H9 (cell line): ENCODE results near the gene BIN1. TPM values are rescaled to one million over a fixed set of nuclear protein-coding genes. Genes with fewer than 3 reads are reported as not detected.

Source experiments
- DNase-seq: peaks from one replicate; pipeline ENCODE4 v3.0.0-alpha.2; 2017
- H2AFZ ChIP-seq: one replicate; pipeline ENCODE4 v1.6.1; 2013; ENCODE audit warnings: mild to moderate bottlenecking, low read length, control low read depth, moderate library complexity
- H2AK5ac ChIP-seq: 2 replicates; pipeline ENCODE4 v1.6.1; 2013; ENCODE audit warnings: low read length, control low read depth, mixed read lengths; ENCODE audit not compliant: insufficient read length
- H2BK120ac ChIP-seq: one replicate; pipeline ENCODE4 v1.6.1; 2013; ENCODE audit warnings: low read depth, mild to moderate bottlenecking, low read length, control low read depth, inconsistent platforms; ENCODE audit not compliant: poor library complexity, severe bottlenecking
- H2BK12ac ChIP-seq: 2 replicates; pipeline ENCODE4 v1.6.1; 2013; ENCODE audit warnings: low read length, control low read depth, mixed read lengths, low read depth; ENCODE audit not compliant: insufficient read length
- H2BK15ac ChIP-seq: 2 replicates; pipeline ENCODE4 v1.6.1; 2013; ENCODE audit warnings: low read depth, low read length, control low read depth
- H2BK20ac ChIP-seq: one replicate; pipeline ENCODE4 v1.6.1; 2013; ENCODE audit warnings: low read depth, mild to moderate bottlenecking, low read length, control low read depth, inconsistent platforms; ENCODE audit not compliant: poor library complexity, severe bottlenecking
- H2BK5ac ChIP-seq: 2 replicates; pipeline ENCODE4 v1.6.1; 2013; ENCODE audit warnings: low read length, control low read depth, mixed read lengths; ENCODE audit not compliant: insufficient read length
- H3K14ac ChIP-seq: 2 replicates; pipeline ENCODE4 v1.6.1; 2013; ENCODE audit warnings: low read length, control low read depth; ENCODE audit not compliant: insufficient read depth
- H3K18ac ChIP-seq: 2 replicates; pipeline ENCODE4 v1.6.1; 2013; ENCODE audit warnings: low read depth, mild to moderate bottlenecking, mixed read lengths, low read length, control low read depth; ENCODE audit not compliant: insufficient read length
- H3K23ac ChIP-seq: 2 replicates; pipeline ENCODE4 v1.6.1; 2013; ENCODE audit warnings: low read length, control low read depth, mixed read lengths, low read depth; ENCODE audit not compliant: insufficient read length
- H3K23me2 ChIP-seq: 2 replicates; pipeline ENCODE4 v1.6.1; 2013; ENCODE audit warnings: low read depth, mild to moderate bottlenecking, mixed read lengths, low read length, control low read depth; ENCODE audit not compliant: insufficient read length, poor library complexity, severe bottlenecking
- H3K27ac ChIP-seq: 2 replicates; pipeline ENCODE4 v1.5.1; 2013; ENCODE audit warnings: low read length, control low read depth, mixed read lengths, low read depth; ENCODE audit not compliant: insufficient read length
- H3K27me3 ChIP-seq: 2 replicates; pipeline ENCODE4 v1.6.1; 2013; ENCODE audit warnings: low read length, control low read depth, inconsistent platforms; ENCODE audit not compliant: insufficient read depth
- H3K4ac ChIP-seq: 2 replicates; pipeline ENCODE4 v1.6.1; 2013; ENCODE audit warnings: low read depth, mild to moderate bottlenecking, control low read depth, inconsistent platforms, low read length, moderate library complexity
- H3K4me1 ChIP-seq: 2 replicates; pipeline ENCODE4 v1.6.1; 2013; ENCODE audit warnings: low read length, control low read depth, inconsistent platforms; ENCODE audit not compliant: insufficient read depth
- H3K4me2 ChIP-seq: 2 replicates; pipeline ENCODE4 v1.6.1; 2013; ENCODE audit warnings: low read length, control low read depth, mixed read lengths; ENCODE audit not compliant: insufficient read length, insufficient read depth
- H3K56ac ChIP-seq: 2 replicates; pipeline ENCODE4 v1.6.1; 2013; ENCODE audit warnings: low read depth, mild to moderate bottlenecking, mixed read lengths, low read length, control low read depth; ENCODE audit not compliant: insufficient read length
- H3K79me1 ChIP-seq: 2 replicates; pipeline ENCODE4 v1.6.1; 2013; ENCODE audit warnings: low read depth, mild to moderate bottlenecking, moderate library complexity, low read length, control low read depth, inconsistent platforms; ENCODE audit not compliant: insufficient read depth, poor library complexity, severe bottlenecking
- H3K79me2 ChIP-seq: 2 replicates; pipeline ENCODE4 v1.6.1; 2013; ENCODE audit warnings: low read length, control low read depth, inconsistent platforms; ENCODE audit not compliant: insufficient read depth
- H3K9ac ChIP-seq: 2 replicates; pipeline ENCODE4 v1.6.1; 2013; ENCODE audit warnings: low read length, control low read depth, mixed read lengths; ENCODE audit not compliant: insufficient read length; ENCODE audit errors: extremely low read depth
- H3K9me3 ChIP-seq: one replicate; pipeline ENCODE4 v1.6.1; 2013; ENCODE audit warnings: low read depth, low read length, inconsistent platforms; ENCODE audit not compliant: control insufficient read depth
- H3T11ph ChIP-seq: one replicate; pipeline ENCODE4 v1.6.1; 2013; ENCODE audit warnings: mild to moderate bottlenecking, low read length, control low read depth, inconsistent platforms
- H4K20me1 ChIP-seq: one replicate; pipeline ENCODE4 v1.6.1; 2013; ENCODE audit not compliant: control insufficient read depth, insufficient read length, insufficient read depth
- H4K5ac ChIP-seq: 2 replicates; pipeline ENCODE4 v1.6.1; 2013; ENCODE audit warnings: low read depth, mild to moderate bottlenecking, mixed read lengths, low read length, control low read depth; ENCODE audit not compliant: insufficient read length
- H4K8ac ChIP-seq: replicated peaks from 2 replicates; pipeline ENCODE4 v1.6.1; 2013; ENCODE audit warnings: low read length, control low read depth, mixed read lengths, low read depth; ENCODE audit not compliant: insufficient read length
- H4K91ac ChIP-seq: 2 replicates; pipeline ENCODE4 v1.6.1; 2013; ENCODE audit warnings: low read depth, mild to moderate bottlenecking, moderate library complexity, mixed read lengths, low read length, control low read depth; ENCODE audit not compliant: insufficient read length
- H3K27ac Mint-ChIP-seq, 3 experiments: 2 replicates in 2 of 3; 3 replicates in 1 of 3; pipeline ENCODE4 v1.8.0; 2020 to 2021; ENCODE audit warnings: mixed read lengths in 3 of 3, mild to moderate bottlenecking in 1 of 3, moderate library complexity in 1 of 3
- H3K27me3 Mint-ChIP-seq: 2 replicates; pipeline ENCODE4 v1.8.0; 2021; ENCODE audit warnings: low read depth, mild to moderate bottlenecking, moderate library complexity, mixed read lengths
- H3K36me3 Mint-ChIP-seq, 3 experiments: 2 replicates in 2 of 3; 3 replicates in 1 of 3; pipeline ENCODE4 v1.8.0; 2020 to 2021; ENCODE audit warnings: low read depth in 3 of 3, mixed read lengths in 3 of 3; ENCODE audit not compliant: insufficient read depth in 1 of 3
- H3K4me1 Mint-ChIP-seq, 2 experiments: 2 replicates each; pipeline ENCODE4 v1.8.0; 2020; ENCODE audit warnings: mixed read lengths in 2 of 2
- H3K4me3 Mint-ChIP-seq, 2 experiments: 2 replicates in 1 of 2; 3 replicates in 1 of 2; pipeline ENCODE4 v1.8.0; 2020 to 2021; ENCODE audit warnings: mild to moderate bottlenecking in 2 of 2, mixed read lengths in 2 of 2, moderate library complexity in 1 of 2
- H3K9me3 Mint-ChIP-seq, 2 experiments: 2 replicates in 1 of 2; 3 replicates in 1 of 2; pipeline ENCODE4 v1.8.0; 2020; ENCODE audit warnings: mild to moderate bottlenecking in 2 of 2, mixed read lengths in 2 of 2, moderate library complexity in 1 of 2
- WGBS: extraction: QIAGEN DNeasy Blood & Tissue Kit; methylation state at CpG from one replicate; pipeline ENCODE4 v1.1.7; 2013; ENCODE audit warnings: missing lambda C conversion rate, low lambda C conversion rate, mixed read lengths; ENCODE audit not compliant: insufficient read length; ENCODE audit errors: extremely low coverage; 5-methylcytosine and 5-hydroxymethylcytosine counted together
- total RNA-seq: library from RNA; stranded (reverse); gene quantifications from 2 replicates; pipeline ENCODE4 v1.2.1, GENCODE V29; 2021
- TF ChIP-seq, protein P1 (sequence below): fragments of 200-600 bp; sonication (generic); conservative IDR thresholded peaks from 3 replicates; pipeline ENCODE4 v1.8.0; 2021; ENCODE audit warnings: antibody characterized with exemption, mild to moderate bottlenecking

Gene BIN1
- total RNA-seq, 1 experiment from 2014 or later: 32.0 TPM

DNA sequence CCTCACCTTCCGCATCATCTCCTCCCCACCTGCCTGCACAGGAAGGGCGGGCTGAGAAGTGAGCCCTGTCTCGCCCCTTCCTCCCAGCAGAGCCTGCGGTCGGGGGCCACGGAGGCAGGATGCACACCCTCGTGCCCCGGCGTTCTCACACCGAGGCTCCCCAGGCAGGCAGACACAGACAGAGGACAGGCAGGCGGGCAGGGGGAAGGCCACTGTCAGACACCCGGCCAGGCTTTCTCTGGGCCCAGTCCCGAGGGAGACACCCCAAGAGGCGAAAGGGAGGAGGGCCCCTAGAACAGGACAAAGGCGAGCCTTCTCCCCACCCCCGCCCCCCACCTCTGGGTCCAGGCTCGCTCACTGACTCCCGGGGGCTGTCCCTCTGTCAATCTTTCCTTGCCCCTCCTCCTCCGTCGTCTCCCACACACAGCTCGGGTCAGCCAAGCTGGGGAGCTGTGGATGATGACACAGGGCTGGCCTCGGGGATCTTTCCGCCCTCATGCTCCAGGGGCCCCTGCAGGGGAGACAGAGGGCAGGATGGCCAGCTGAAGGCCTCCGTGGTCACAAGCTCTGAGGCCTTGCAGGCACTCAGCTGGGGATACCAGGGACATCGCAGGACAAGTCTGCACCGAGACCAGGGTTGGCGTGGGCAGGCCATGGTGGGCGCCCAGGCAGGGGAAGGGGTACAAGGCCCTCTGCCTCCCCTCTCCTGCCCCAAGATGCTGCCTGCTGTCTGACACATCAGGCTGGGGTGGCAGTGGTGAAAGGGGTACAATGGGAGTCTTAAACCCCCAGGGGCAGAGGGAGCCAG lies 24.9 kb downstream of the BIN1 start:
- no peaks in the 10 kb centered on the region; the same call in 1 of the 2 replicates for H3K79me2 ChIP-seq
- H4K20me1 ChIP-seq: peaks cover 3% of the 10 kb centered on the region
- H2AFZ ChIP-seq: no peak overlapping the region
- no peak overlapping the region for H2AK5ac ChIP-seq
- no peak overlapping the region for H3K23ac ChIP-seq
- Mint-ChIP-seq H3K27me3 (no peaks in the 10 kb centered on the region), H3K36me3 (no peaks in the 10 kb centered on the region; a peak in 2 of 7 replicates), H3K27ac (peak overlapping the region in 2 of 3 experiments; percentile 39 to 62; a peak in 2 of 7 replicates), H3K4me3 (no peak overlapping the region), H3K9me3 (no peaks in the 10 kb centered on the region; a peak in 1 of 5 replicates), H3K4me1 (peaks cover 39 to 65% of the 10 kb centered on the region in 2 experiments)
- peak overlapping the region; percentile 5 for H3K18ac ChIP-seq
- peaks cover 2% of the 10 kb centered on the region for H3K79me1 ChIP-seq
- no peak overlapping the region for H3K56ac ChIP-seq
- no peak overlapping the region for H2BK5ac ChIP-seq
- no peaks in the 10 kb centered on the region for H3K23me2 ChIP-seq
- DNase-seq: no peak
- no peak overlapping the region for H3T11ph ChIP-seq
- no peak overlapping the region for H4K8ac ChIP-seq
- H3K27ac ChIP-seq: no peak overlapping the region
- no peak overlapping the region for H2BK12ac ChIP-seq
- no peaks in the 10 kb centered on the region for H3K27me3 ChIP-seq
- TF ChIP-seq, protein P1, sequence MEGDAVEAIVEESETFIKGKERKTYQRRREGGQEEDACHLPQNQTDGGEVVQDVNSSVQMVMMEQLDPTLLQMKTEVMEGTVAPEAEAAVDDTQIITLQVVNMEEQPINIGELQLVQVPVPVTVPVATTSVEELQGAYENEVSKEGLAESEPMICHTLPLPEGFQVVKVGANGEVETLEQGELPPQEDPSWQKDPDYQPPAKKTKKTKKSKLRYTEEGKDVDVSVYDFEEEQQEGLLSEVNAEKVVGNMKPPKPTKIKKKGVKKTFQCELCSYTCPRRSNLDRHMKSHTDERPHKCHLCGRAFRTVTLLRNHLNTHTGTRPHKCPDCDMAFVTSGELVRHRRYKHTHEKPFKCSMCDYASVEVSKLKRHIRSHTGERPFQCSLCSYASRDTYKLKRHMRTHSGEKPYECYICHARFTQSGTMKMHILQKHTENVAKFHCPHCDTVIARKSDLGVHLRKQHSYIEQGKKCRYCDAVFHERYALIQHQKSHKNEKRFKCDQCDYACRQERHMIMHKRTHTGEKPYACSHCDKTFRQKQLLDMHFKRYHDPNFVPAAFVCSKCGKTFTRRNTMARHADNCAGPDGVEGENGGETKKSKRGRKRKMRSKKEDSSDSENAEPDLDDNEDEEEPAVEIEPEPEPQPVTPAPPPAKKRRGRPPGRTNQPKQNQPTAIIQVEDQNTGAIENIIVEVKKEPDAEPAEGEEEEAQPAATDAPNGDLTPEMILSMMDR: no peak
- H2BK20ac ChIP-seq: no peak overlapping the region
- H3K4ac ChIP-seq: no peak overlapping the region
- H4K91ac ChIP-seq: no peak overlapping the region
- H2BK15ac ChIP-seq: no peak overlapping the region
- no peak overlapping the region for H3K4me2 ChIP-seq
- no peak overlapping the region for H3K9ac ChIP-seq
- no peak overlapping the region for H4K5ac ChIP-seq
- no peaks in the 10 kb centered on the region; the same call in 1 of the 2 replicates for H3K4me1 ChIP-seq
- WGBS: no CpG with 5 or more reads among the region's 28 CpGs
- no peaks in the 10 kb centered on the region for H3K9me3 ChIP-seq
- H2BK120ac ChIP-seq: no peak overlapping the region
- H3K14ac ChIP-seq: peak overlapping the region; percentile 76
